T-helper 1 cell treated with Interleukin-12 subunit alpha and Interleukin-12 subunit beta and Interleukin-4 antibody, amounts not matched to agents 30 ng/mL and 1 ng/mL, for 36 hours (primary cell): ENCODE measurements around the gene DNMT3A. TPM values are rescaled to one million over a fixed set of nuclear protein-coding genes. Genes with fewer than 3 reads are reported as not detected.

Source experiments
- intact Hi-C: fragments of 100-400 bp; cut with micrococcal nuclease; formaldehyde crosslinking; loops from one replicate; pipeline ENCODE4 v1.15.1; 2024
- total RNA-seq: library from RNA; stranded (reverse); gene quantifications from 2 replicates; pipeline ENCODE4 v1.2.3, GENCODE V29; 2022

Gene DNMT3A
- total RNA-seq, 1 donor from 2014 or later = 80.6 TPM

- intact Hi-C loops = no loop called here
Observed at GRCh38 chr2:25246558-25247290, 95.0 kb downstream of the DNMT3A start.

GRCh38 chr2:25246001-25246400 is 95.7 kb downstream of the DNMT3A start:
- intact Hi-C loops = no loop called here

GRCh38 chr2:25245141-25245540 is 96.6 kb downstream of the DNMT3A start:
- intact Hi-C loops = no loop called here

GRCh38 chr2:25243995-25244394 is 97.7 kb downstream of the DNMT3A start:
- intact Hi-C loops = no loop called here

GRCh38 chr2:25241452-25241851 is 100.3 kb downstream of the DNMT3A start:
- intact Hi-C loops = no loop called here

GRCh38 chr2:25240636-25241035 is 101.1 kb downstream of the DNMT3A start:
- intact Hi-C loops = no loop called here

GRCh38 chr2:25238920-25239319 is 102.8 kb downstream of the DNMT3A start:
- intact Hi-C loops = no loop called here

GRCh38 chr2:25237764-25238163 is 104.0 kb downstream of the DNMT3A start:
- intact Hi-C loops = no loop called here

GRCh38 chr2:25236736-25237135 is 105.0 kb downstream of the DNMT3A start:
- intact Hi-C loops = no loop called here

- intact Hi-C loops = no loop called here
Observed at GRCh38 chr2:25234738-25235137, 107.0 kb downstream of the DNMT3A start.

- intact Hi-C loops = no loop called here
Observed at GRCh38 chr2:25233916-25234605, 107.7 kb downstream of the DNMT3A start.

GRCh38 chr2:25232248-25232825 is 109.4 kb downstream of the DNMT3A start:
- intact Hi-C loops = no loop called here

GRCh38 chr2:25230948-25231311 is 110.8 kb downstream of the DNMT3A start:
- intact Hi-C loops = no loop called here

GRCh38 chr2:25230198-25230947 is 111.4 kb downstream of the DNMT3A start:
- intact Hi-C loops = no loop called here

- intact Hi-C loops = loop anchor here (5.0 kb wide), 1 partner anchor 338 kb away; no protein-coding TSS in a partner anchor
Observed at GRCh38 chr2:25229279-25230197, 112.2 kb downstream of the DNMT3A start.

- intact Hi-C loops = loop anchor here (5.0 kb wide), 1 partner anchor 338 kb away; no protein-coding TSS in a partner anchor
Observed at GRCh38 chr2:25228848-25229278, 112.9 kb downstream of the DNMT3A start.

- intact Hi-C loops = loop anchor here (5.0 kb wide), 1 partner anchor 340 kb away; no protein-coding TSS in a partner anchor
Observed at GRCh38 chr2:25227576-25227975, 114.1 kb downstream of the DNMT3A start.

GRCh38 chr2:25226827-25227226 is 114.9 kb downstream of the DNMT3A start:
- intact Hi-C loops = loop anchor here (5.0 kb wide), 1 partner anchor 340 kb away; no protein-coding TSS in a partner anchor

- intact Hi-C loops = no loop called here
Observed at GRCh38 chr2:25222477-25223121, 119.1 kb downstream of the DNMT3A start.

- intact Hi-C loops = no loop called here
Observed at GRCh38 chr2:25221579-25221978, 120.1 kb downstream of the DNMT3A start.
